Stimulated activated CD8-positive, alpha-beta memory T cell treated with anti-CD3 and anti-CD28 coated beads, Interleukin-15, amount 100 ng/mL, for 24 hours (primary cell): ENCODE data around the gene FHIP1B.

Experiments used
- DNase-seq: peaks from one replicate; pipeline ENCODE4 v3.0.0-alpha.2; 2020; ENCODE audit warnings: low read depth

Gene FHIP1B

GRCh38 chr11:6238902-6239301, 4.5 kb upstream of the FHIP1B start, which contains the start of gene CNGA4:
TSS of gene CNGA4 (plus strand) at chr11:6239089. CDS start at chr11:6239207, 118 bp downstream.
- no peak for DNase-seq

- no peak for DNase-seq
These were observed 3.4 kb upstream of the FHIP1B start for GRCh38 chr11:6237761-6238302.

GRCh38 chr11:6237266-6237665, 2.8 kb upstream of the FHIP1B start:
- DNase-seq = no peak

GRCh38 chr11:6233984-6234386, 451 bp downstream of the FHIP1B start:
- no peak for DNase-seq

- DNase-seq = no peak
These were observed 1.5 kb downstream of the FHIP1B start for GRCh38 chr11:6232899-6233298.

- no peak for DNase-seq
These were observed 4.5 kb downstream of the FHIP1B start for GRCh38 chr11:6229911-6230310.

GRCh38 chr11:6228520-6228919, 5.9 kb downstream of the FHIP1B start:
- no peak for DNase-seq

GRCh38 chr11:6225896-6226295, 8.5 kb downstream of the FHIP1B start:
- DNase-seq = no peak

GRCh38 chr11:6225024-6225423, 9.4 kb downstream of the FHIP1B start:
- no peak for DNase-seq

- DNase-seq = no peak
These were observed 10.0 kb downstream of the FHIP1B start for GRCh38 chr11:6224421-6224820.

GRCh38 chr11:6223854-6224253, 10.6 kb downstream of the FHIP1B start:
- DNase-seq = no peak

- DNase-seq = no peak
These were observed 15.1 kb downstream of the FHIP1B start for GRCh38 chr11:6219359-6219758.

- DNase-seq = no peak
These were observed 16.7 kb downstream of the FHIP1B start for GRCh38 chr11:6217722-6218121.

- no peak for DNase-seq
These were observed 17.9 kb downstream of the FHIP1B start for GRCh38 chr11:6216501-6216900.

GRCh38 chr11:6214530-6214929, 19.9 kb downstream of the FHIP1B start:
- no peak for DNase-seq

GRCh38 chr11:6210274-6210955, 24.0 kb downstream of the FHIP1B start:
- DNase-seq = no peak

- no peak for DNase-seq
These were observed 24.6 kb downstream of the FHIP1B start for GRCh38 chr11:6209801-6210200.

- no peak for DNase-seq
These were observed 27.8 kb downstream of the FHIP1B start for GRCh38 chr11:6206456-6207180.

GRCh38 chr11:6205366-6205765, 29.1 kb downstream of the FHIP1B start, which contains the start of gene C11orf42:
TSS of gene C11orf42 (plus strand) at chr11:6205557. CDS start at chr11:6205616, 59 bp downstream.
- no peak for DNase-seq

- DNase-seq = no peak
These were observed 29.7 kb downstream of the FHIP1B start for GRCh38 chr11:6204706-6205105.

GRCh38 chr11:6203327-6203726, 31.1 kb downstream of the FHIP1B start:
- DNase-seq = no peak

GRCh38 chr11:6202041-6202440, 32.4 kb downstream of the FHIP1B start:
- DNase-seq = no peak

GRCh38 chr11:6201481-6201880, 33.0 kb downstream of the FHIP1B start:
- DNase-seq = no peak
